Endothelial cell of umbilical vein (primary cell): ENCODE data around the gene IRX3. TPM values are rescaled to one million over a fixed set of nuclear protein-coding genes. Genes with fewer than 3 reads are reported as not detected.

Experiments
- BruUV-seq: library from RNA; stranded (reverse); fragments of 400-500 nt; replicated peaks from 2 replicates; lab custom pipeline; 2021; lab: Mats Ljungman, UMichigan
- CTCF ChIA-PET: fragments of 300-600, 350-600 bp; sonication (Branson Sonifier 250); formaldehyde crosslinking; loops from one replicate; lab custom pipeline; 2021; ENCODE audit warnings: antibody characterized with exemption, inconsistent platforms; lab: Charles Lee
- POLR2A ChIA-PET: fragments of 300-600, 350-600 bp; sonication (Branson Sonifier 250); formaldehyde crosslinking; loops from one replicate; lab custom pipeline; 2021; ENCODE audit warnings: antibody characterized with exemption, inconsistent platforms; lab: Charles Lee
- DNase-seq: peaks from one replicate; pipeline ENCODE4 v3.0.0-alpha.2; 2011; ENCODE audit warnings: low read depth, low spot score
- FAIRE-seq: peaks from 2 replicates; lab custom pipeline; 2011; peaks lifted over from hg19 to GRCh38; lab: Jason Lieb, UNC
- H2AFZ ChIP-seq: 2 replicates; pipeline ENCODE4 v1.6.0; 2012; ENCODE audit warnings: low read depth, low read length, control low read depth, inconsistent platforms
- H3K27ac ChIP-seq: 2 replicates; pipeline ENCODE4 v1.5.1; 2011; ENCODE audit warnings: low read depth, mild to moderate bottlenecking, control low read depth, low read length, moderate library complexity; ENCODE audit not compliant: insufficient read depth
- H3K27me3 ChIP-seq, 2 experiments: 2 replicates each; pipeline versions ENCODE4 v1.6.0 to v1.6.1; 2011; ENCODE audit warnings: low read length in 2 of 2, mixed read lengths in 1 of 2; ENCODE audit not compliant: control insufficient read depth in 2 of 2, insufficient read depth in 2 of 2
- H3K36me3 ChIP-seq, 2 experiments: 2 replicates in 1 of 2; 3 replicates in 1 of 2; pipeline ENCODE4 v1.5.1; 2011; ENCODE audit warnings: low read length in 2 of 2, mild to moderate bottlenecking in 1 of 2, moderate library complexity in 1 of 2; ENCODE audit not compliant: control insufficient read depth in 2 of 2, insufficient read depth in 2 of 2; ENCODE audit errors: extremely low read depth in 1 of 2
- H3K4me1 ChIP-seq: 3 replicates; pipeline ENCODE4 v1.5.1; 2011; ENCODE audit warnings: mild to moderate bottlenecking, low read length; ENCODE audit not compliant: control insufficient read depth, insufficient read depth; ENCODE audit errors: extremely low read depth
- H3K4me2 ChIP-seq: 2 replicates; pipeline ENCODE4 v1.6.1; 2011; ENCODE audit warnings: low read length, control low read depth, mixed read lengths; ENCODE audit not compliant: insufficient read depth
- H3K4me3 ChIP-seq, 3 experiments: fragments of 200-600 bp in 1 of 3; sonication (generic), shearing (Covaris generic) in 1 of 3; replicated peaks in 1 of 3; 2 replicates each; pipeline ENCODE4 v1.5.1; 2011 to 2016; ENCODE audit warnings: control low read depth in 3 of 3, low read length in 3 of 3, mild to moderate bottlenecking in 2 of 3, inconsistent platforms in 1 of 3, low read depth in 1 of 3, moderate library complexity in 1 of 3; ENCODE audit not compliant: insufficient read depth in 1 of 3
- H3K79me2 ChIP-seq: 2 replicates; pipeline ENCODE4 v1.6.0; 2012; ENCODE audit warnings: low read length, inconsistent platforms; ENCODE audit not compliant: control insufficient read depth, insufficient read depth
- H3K9ac ChIP-seq: replicated peaks from 2 replicates; pipeline ENCODE3; 2011; ENCODE audit warnings: low read length, control low read depth; ENCODE audit not compliant: insufficient read depth; ENCODE audit errors: extremely low read depth
- H3K9me1 ChIP-seq: replicated peaks from 3 replicates; pipeline ENCODE4 v1.6.0; 2011; ENCODE audit warnings: mild to moderate bottlenecking, low read length; ENCODE audit not compliant: control insufficient read depth, insufficient read depth; ENCODE audit errors: extremely low read depth
- H3K9me3 ChIP-seq: replicated peaks from 2 replicates; pipeline ENCODE4 v1.5.1; 2012; ENCODE audit warnings: low read length, inconsistent platforms; ENCODE audit not compliant: control insufficient read depth, insufficient read depth
- H4K20me1 ChIP-seq: replicated peaks from 2 replicates; pipeline ENCODE3; 2011; ENCODE audit warnings: mild to moderate bottlenecking, low read length; ENCODE audit not compliant: control insufficient read depth, insufficient read depth; ENCODE audit errors: extremely low read depth
- CTCF ChIP-seq, 2 donors: IDR thresholded peaks; 1 replicate in 1 of 2; 2 replicates in 1 of 2; pipeline ENCODE4 v1.5.1; 2011; ENCODE audit warnings: low read length in 2 of 2, mild to moderate bottlenecking in 2 of 2, moderate library complexity in 2 of 2, control low read depth in 1 of 2, inconsistent platforms in 1 of 2, low read depth in 1 of 2; ENCODE audit not compliant: insufficient read depth in 1 of 2; ENCODE audit errors: extremely low read depth in 1 of 2
- EZH2 ChIP-seq: IDR thresholded peaks from 2 replicates; pipeline ENCODE4 v1.6.1; 2012; ENCODE audit warnings: borderline replicate concordance, low read depth, mild to moderate bottlenecking, moderate library complexity, low read length, inconsistent platforms; ENCODE audit not compliant: severe bottlenecking
- FOS ChIP-seq: IDR thresholded peaks from 2 replicates; pipeline ENCODE4 v1.6.1; 2011; ENCODE audit warnings: mild to moderate bottlenecking, low read length, moderate library complexity, borderline replicate concordance; ENCODE audit not compliant: insufficient read depth
- GATA2 ChIP-seq: IDR thresholded peaks from 2 replicates; pipeline ENCODE4 v1.7.0; 2011; ENCODE audit warnings: low read depth, mild to moderate bottlenecking, moderate library complexity, mixed read lengths, low read length; ENCODE audit not compliant: insufficient read length, insufficient read depth
- JUN ChIP-seq: IDR thresholded peaks from 2 replicates; pipeline ENCODE4 v1.6.1; 2011; ENCODE audit warnings: borderline replicate concordance, low read depth; ENCODE audit not compliant: insufficient read length, insufficient read depth
- MAX ChIP-seq: IDR thresholded peaks from 2 replicates; pipeline ENCODE4 v1.6.1; 2011; ENCODE audit not compliant: insufficient read depth, insufficient read length
- MYC ChIP-seq: IDR thresholded peaks from one replicate; pipeline ENCODE4 v1.6.1; 2011; ENCODE audit warnings: mild to moderate bottlenecking, low read depth, low read length
- POLR2A ChIP-seq: IDR thresholded peaks from 2 replicates; pipeline ENCODE4 v1.6.1; 2012; ENCODE audit warnings: low read depth, mild to moderate bottlenecking, control low read depth, low read length
- POLR2AphosphoS5 ChIP-seq: IDR thresholded peaks from 2 replicates; pipeline ENCODE4 v1.6.1; 2012; ENCODE audit warnings: low read depth, mild to moderate bottlenecking, control low read depth, low read length, moderate library complexity; ENCODE audit not compliant: insufficient read depth
- dilution Hi-C: fragments of 300-500 bp; cut with MboI; formaldehyde crosslinking; loops from one replicate; pipeline ENCODE4 v1.15.0; 2019; ENCODE audit warnings: low sequenced_read_pairs; ENCODE audit not compliant: extremely low pct_ligation_motif_present
- intact Hi-C: fragments of 100-400 bp; cut with micrococcal nuclease; formaldehyde crosslinking; loops from one replicate; pipeline ENCODE4 v1.10.0; 2022
- polyA plus RNA-seq, 4 experiments: library from polyadenylated mRNA; depleted of rRNA in 3 of 4; stranded (reverse) in 3 of 4; unstranded in 1 of 4; fragments of >200 nt; gene quantifications; 2 replicates each; pipeline versions ENCODE4 v1.2.1 to v1.2.3, GENCODE V29; 2011 to 2012; ENCODE audit warnings: missing spikeins in 1 of 4
- total RNA-seq: library from RNA; stranded (reverse); gene quantifications from 2 replicates; pipeline ENCODE4 v1.2.3, GENCODE V29; 2021

Gene IRX3
- total and polyA plus RNA-seq, 2 donors (not counting 3 experiments of a cell fraction or from before 2014, with no cell fraction given), result not detected

- H3K27ac ChIP-seq, result no peak overlapping the region
- no peak overlapping the region for H2AFZ ChIP-seq
- no TSS peak for BruUV-seq
- H3K4me2 ChIP-seq, result no peak overlapping the region
- no peaks in the 10 kb centered on the region for H3K79me2 ChIP-seq
- no peaks in the 10 kb centered on the region for H3K27me3 ChIP-seq
- no peak for TF ChIP-seq POLR2AphosphoS5
- no peak for TF ChIP-seq EZH2
- no peak for TF ChIP-seq POLR2A
- TF ChIP-seq CTCF (IDR thresholded peaks at IDR 0.05; ENCODE audit: extremely low read depth in 1 of 2, insufficient read depth in 1 of 2, low read depth in 1 of 2, low read length in 2 of 2), result no peak
- no peak for TF ChIP-seq MYC
- TF ChIP-seq MAX, result no peak
- TF ChIP-seq FOS, result no peak
- TF ChIP-seq JUN, result no peak
- no peak for TF ChIP-seq GATA2
- H3K9me3 ChIP-seq, result no peaks in the 10 kb centered on the region
- dilution Hi-C loops, result no loop called here
- H3K9me1 ChIP-seq, result no peaks in the 10 kb centered on the region
- no peak overlapping the region for H3K4me3 ChIP-seq
- H3K9ac ChIP-seq, result no peak overlapping the region
- FAIRE-seq (no peak), DNase-seq (no peak)
- ChIA-PET CTCF (no interaction called here), POLR2A (no interaction called here)
- intact Hi-C loops, result no loop called here
- no peaks in the 10 kb centered on the region for H3K4me1 ChIP-seq
- H3K36me3 ChIP-seq, result no peaks in the 10 kb centered on the region
- H4K20me1 ChIP-seq, result no peaks in the 10 kb centered on the region
These were observed 40.7 kb downstream of the IRX3 start for GRCh38 chr16:54245788-54246453.
